Measurements from ENCODE around the gene HEATR3.
"Not testable (repeated sequence)": the region's sequence is repeated elsewhere in the genome, so short reads cannot be mapped to it uniquely, and the experiment has no call there.

Gene HEATR3

GRCh38 chr16:50114357-50115129 is 48.8 kb downstream of the HEATR3 start:
- DNase-seq: no peak

GRCh38 chr16:50120711-50121110 is 54.9 kb downstream of the HEATR3 start:
- no peak for DNase-seq

- DNase-seq: no peak
Observed at GRCh38 chr16:50121278-50121677, 55.5 kb downstream of the HEATR3 start.

GRCh38 chr16:50121721-50122445 is 56.1 kb downstream of the HEATR3 start:
- no peak for DNase-seq

GRCh38 chr16:50123417-50123816 is 57.6 kb downstream of the HEATR3 start:
- no peak for DNase-seq

- DNase-seq: no peak
Observed at GRCh38 chr16:50124769-50125168, 59.0 kb downstream of the HEATR3 start.

- DNase-seq: no peak
Observed at GRCh38 chr16:50126183-50126582, 60.4 kb downstream of the HEATR3 start.

- DNase-seq: not testable (repeated sequence)
Observed at GRCh38 chr16:50132571-50132970, 66.8 kb downstream of the HEATR3 start.

- no peak for DNase-seq
Observed at GRCh38 chr16:50133214-50133613, 67.4 kb downstream of the HEATR3 start.

- DNase-seq: no peak
Observed at GRCh38 chr16:50136399-50136798, 70.6 kb downstream of the HEATR3 start.

- no peak for DNase-seq
Observed at GRCh38 chr16:50137268-50137667, 71.5 kb downstream of the HEATR3 start.

GRCh38 chr16:50139580-50139979 is 73.8 kb downstream of the HEATR3 start:
- no peak for DNase-seq

- DNase-seq: no peak
Observed at GRCh38 chr16:50144211-50144610, 78.4 kb downstream of the HEATR3 start.

GRCh38 chr16:50146479-50147435 is 81.0 kb downstream of the HEATR3 start:
- no peak for DNase-seq

- DNase-seq: no peak
Observed at GRCh38 chr16:50151322-50151721, 85.6 kb downstream of the HEATR3 start.

GRCh38 chr16:50151756-50152155 is 86.0 kb downstream of the HEATR3 start:
- no peak for DNase-seq

GRCh38 chr16:50152351-50152806 is 86.6 kb downstream of the HEATR3 start:
- no peak for DNase-seq

- DNase-seq: peak; percentile 30
Observed at GRCh38 chr16:50152807-50153595, 87.2 kb downstream of the HEATR3 start, which contains the start of gene TENT4B. Gene TENT4B (plus strand): TSS chr16:50153306. CDS start chr16:50153622, 316 bp downstream.

GRCh38 chr16:50153596-50154419 is 88.0 kb downstream of the HEATR3 start:
- DNase-seq: no peak

- DNase-seq: no peak
Observed at GRCh38 chr16:50154420-50154950, 88.7 kb downstream of the HEATR3 start.

GRCh38 chr16:50155925-50156324 is 90.2 kb downstream of the HEATR3 start:
- no peak for DNase-seq
